ENCODE results near the gene ZNF410.
"Not testable (repeated sequence)": the region's sequence is repeated elsewhere in the genome, so short reads cannot be mapped to it uniquely, and the experiment has no call there.

The ZNF410 gene

DNA sequence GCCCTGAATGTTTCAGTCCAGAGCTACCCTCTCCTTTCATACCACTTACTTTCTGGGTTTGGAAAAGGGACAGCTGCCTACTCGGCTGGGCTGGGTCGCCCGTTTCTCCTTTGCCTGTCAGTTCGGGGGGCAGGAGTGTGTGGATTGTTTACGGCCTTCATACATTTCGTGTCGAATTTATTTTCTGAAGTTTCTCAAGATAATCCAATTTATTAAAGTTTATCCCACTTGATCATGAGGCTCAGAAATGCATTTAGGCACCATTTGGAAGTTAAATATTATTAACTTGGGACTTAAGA is 608 bp downstream of the ZNF410 start:
- DNase-seq (ENCODE audit: low read depth) = no peak

DNA sequence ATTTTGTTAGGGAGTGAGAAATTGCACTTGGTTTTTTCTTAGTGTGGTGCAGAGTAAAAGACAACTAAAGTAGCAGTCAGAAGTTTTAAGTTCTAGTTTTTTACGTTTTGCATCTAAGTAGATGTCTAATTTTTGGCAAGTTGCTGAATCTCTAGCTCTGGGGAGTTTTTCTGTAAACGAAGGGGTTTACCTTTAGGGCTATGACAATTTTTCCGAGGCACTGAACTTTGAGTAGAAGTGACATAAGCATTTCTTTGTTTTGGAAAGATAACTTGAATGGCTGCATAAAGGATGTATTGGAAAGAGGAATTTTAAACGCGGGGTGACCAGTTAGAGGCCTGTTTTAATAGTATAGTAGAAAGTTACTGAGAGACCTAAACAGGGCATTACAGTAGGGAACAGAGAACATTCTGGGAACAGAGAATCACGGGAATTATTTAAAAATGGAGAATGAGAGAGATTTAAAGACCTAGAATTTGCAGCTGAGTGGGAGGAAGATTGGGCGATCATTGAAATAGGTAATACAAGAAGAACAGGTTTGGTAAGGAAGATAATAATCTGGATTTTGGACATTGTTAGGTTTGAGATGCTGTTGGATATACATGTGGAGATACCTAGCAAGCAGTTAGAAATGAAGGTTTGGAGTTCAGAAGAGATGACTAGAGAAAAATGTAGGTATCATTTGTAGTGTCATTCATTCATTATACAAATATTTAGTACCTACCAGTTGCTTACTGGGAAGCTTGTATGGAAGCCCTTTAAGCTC is 1.2 kb downstream of the ZNF410 start:
- DNase-seq (ENCODE audit: low read depth) = no peak

DNA sequence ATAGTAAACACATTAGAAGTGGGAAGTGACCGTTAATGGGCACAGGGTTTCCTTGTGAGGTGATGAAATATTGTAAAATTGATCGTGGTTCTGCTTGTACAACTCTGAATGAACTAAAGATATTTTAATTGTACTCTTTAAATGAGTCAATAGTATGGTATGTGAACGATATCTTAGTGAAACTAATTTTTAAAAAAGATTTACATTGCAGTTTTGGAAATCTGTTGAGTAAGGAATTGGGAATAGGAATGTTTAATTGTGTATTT is 1.7 kb downstream of the ZNF410 start:
- no peak for DNase-seq (ENCODE audit: low read depth)

DNA sequence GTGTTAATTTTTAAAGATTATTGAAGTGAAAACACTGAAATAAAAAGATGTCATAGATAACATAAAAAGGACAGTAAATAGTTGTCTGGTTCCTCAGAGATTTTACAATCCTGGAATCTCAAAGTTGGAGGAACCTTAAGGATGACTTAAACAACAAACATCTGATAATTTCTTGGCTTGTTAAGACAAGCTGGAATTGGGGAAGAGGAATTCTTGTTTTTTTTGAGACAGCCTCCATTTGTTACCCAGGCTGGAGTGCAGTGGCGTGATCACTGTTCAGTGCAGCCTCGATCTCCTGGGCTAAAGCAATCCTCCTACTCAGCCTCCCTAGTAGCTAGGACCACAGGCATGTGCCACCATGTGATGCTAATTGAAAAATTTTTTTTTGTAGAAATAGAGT is 2.3 kb downstream of the ZNF410 start:
- no peak for DNase-seq (ENCODE audit: low read depth)

DNA sequence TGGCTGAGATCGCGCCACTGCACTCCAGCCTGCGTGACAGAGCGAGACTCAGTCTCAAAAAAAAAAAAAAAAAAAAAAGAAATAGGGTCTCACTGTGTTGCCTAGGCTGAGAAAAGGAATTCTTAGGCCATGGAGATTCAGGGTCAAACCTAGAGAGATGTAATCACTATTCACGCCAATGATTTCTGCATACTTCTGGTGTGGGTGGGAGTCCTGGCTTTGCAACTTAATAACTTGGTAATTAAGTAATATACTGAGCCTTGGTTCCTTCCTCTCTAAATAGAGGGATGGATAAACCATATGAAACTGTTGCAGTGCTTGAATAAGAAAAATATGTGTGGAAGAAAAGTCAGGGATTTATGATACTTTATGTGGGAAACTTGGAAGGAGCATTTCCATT is 2.7 kb downstream of the ZNF410 start:
- DNase-seq (ENCODE audit: low read depth) = no peak

DNA sequence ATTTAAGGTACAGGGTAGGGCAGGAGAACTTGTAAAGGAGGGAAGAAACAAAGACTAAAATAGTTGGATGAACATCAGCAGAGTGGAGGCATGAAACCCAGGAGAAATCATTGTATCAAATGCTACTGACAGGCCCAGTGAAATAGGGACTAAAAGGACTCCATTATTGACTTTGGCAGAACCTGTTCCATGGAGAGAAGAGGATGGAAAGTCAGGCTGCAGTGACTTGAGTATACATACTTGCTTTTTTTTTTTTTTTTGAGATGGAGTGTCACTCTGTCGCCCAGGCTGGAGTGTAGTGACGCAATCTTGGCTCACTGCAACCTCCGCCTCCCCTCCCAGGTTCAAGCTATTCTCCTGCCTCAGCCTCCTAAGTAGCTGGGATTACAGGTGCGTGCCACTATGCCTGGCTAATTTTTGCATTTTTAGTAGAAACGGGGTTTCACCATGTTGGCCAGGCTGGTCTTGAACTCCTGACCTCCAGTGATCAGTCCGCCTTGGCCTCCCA is 7.6 kb downstream of the ZNF410 start:
- DNase-seq (ENCODE audit: low read depth) = not testable (repeated sequence)

DNA sequence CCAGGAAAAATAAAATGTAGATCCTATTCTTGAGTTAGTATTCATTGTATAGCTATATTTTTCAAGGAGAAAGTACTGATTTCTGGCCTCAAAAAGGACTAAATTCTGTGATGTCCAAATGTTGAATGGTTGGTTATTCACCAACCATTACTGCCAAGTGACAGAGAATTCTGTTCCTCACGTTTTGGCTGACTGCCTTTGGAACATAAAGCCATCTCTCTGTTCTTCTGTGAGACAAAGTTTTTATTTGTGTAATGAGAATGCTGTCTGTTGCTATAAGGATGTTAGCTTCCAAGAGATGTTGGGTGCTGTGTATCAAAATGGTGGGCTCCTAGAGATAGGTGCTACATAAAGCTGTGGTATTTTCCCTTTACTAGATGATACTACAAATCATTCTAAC is 9.3 kb downstream of the ZNF410 start:
- DNase-seq (ENCODE audit: low read depth) = no peak

DNA sequence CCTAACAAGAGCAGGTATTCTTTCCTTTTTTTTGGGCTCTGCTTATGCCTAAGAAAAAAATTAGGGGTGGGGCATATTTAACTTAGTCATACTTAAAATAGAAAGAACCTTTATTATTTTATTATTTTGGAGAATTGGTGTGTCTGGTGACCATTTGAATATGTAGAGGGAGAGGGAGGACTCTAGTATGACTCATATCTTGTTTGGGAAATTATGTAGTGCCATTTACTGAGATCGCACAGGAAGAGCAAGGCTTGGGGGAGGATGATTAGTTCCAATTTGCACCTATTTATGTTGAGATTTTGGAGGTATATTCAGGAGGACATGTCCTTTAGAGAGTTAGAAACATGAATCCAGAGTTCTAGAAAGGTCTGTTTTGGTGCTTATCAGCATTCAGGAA is 9.9 kb downstream of the ZNF410 start:
- no peak for DNase-seq (ENCODE audit: low read depth)

DNA sequence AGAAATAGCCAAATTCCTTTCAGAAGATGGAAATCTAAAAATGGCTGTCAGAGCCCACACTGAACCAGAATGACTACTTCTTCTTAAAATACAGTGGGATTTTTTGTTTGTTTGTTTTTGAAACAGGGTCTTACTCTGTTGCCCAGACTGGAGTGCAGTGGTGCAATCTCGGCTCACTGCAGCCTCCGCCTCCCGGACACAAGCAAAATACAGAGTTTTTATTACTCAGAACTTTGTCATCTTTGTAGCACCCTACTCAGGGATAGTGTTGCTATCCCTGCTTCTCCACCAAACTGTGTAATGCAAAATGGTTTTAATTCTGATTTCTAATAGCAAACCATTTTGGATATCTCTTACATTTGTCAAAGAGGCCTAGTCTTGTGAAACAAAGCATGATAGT is 16.4 kb downstream of the ZNF410 start:
- no peak for DNase-seq (ENCODE audit: low read depth)

DNA sequence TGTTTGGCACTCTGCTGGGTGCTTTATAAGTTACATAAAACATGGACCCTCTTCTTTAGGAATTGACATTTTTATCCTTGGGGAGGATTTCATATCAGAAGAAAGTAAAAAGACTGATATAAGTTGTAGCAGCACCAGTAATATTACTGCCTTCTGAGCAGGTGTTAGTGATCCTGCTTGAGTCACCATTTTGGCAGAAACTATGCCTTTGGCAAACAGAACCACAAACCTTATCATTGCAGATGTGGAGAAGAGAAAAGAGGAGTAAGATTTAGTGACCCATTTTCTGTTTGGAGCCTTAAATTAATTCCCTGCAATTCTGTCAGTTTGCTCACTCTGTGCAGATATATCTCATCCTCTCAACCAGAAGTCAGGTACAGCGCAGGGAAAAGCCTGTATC is 23.0 kb downstream of the ZNF410 start:
- no peak for DNase-seq (ENCODE audit: low read depth)

DNA sequence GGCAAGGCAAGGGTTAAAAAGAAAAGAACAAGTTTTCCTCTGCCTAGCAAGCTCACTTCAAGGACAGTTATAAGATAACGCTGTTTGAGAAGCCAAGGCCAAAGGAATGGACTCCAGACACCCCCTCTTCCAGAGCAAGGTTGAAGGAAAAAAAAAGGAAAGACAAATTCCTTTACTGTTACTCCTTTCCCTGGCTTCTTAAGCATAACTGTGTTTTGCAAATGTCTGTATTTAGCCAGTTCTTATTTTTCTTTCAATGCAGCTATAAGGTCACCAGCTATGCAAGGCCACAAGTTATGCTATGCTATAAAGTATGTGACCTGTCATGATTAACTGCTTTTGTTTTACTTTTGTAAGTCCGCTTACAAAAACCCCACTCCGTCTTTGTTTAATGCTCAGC is 26.6 kb downstream of the ZNF410 start:
- DNase-seq (ENCODE audit: low read depth) = no peak

DNA sequence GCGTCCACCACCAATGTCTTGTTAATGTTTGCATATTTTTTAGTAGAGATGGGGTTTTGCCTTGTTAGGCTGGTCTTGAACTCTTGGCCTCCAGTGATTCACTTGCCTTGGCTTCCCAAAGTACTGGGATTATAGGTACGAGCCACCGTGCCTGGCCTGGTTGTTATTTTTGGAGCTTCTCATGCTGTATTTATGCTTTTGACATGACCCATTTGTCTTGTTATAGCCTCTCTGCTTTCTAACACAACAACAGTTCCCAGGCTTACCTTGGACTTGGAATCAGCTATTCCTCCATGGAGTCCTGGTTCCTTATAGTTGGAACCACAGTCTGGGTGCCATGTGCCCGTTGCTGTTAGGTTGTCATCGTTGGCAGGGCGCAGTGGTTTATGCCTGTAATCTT is 29.7 kb downstream of the ZNF410 start:
- DNase-seq (ENCODE audit: low read depth) = no peak

DNA sequence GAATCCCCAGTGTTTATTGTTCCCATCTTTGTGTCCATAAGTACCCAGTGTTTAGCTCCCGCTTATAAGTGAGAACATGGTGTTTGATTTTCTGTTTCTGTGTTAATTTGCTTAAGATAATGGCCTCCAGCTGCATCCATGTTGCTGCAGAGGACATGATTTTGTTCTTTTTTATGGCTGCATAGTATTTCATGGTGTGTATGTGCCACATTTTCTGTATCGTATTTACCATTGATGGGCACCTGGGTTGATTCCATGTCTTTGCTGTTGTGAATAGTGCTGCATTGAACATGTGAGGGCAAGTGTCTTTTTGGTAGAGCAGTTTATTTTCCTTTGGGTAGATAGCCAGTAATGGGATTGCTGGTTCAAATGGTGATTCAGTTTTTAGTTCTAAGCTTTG is 32.8 kb downstream of the ZNF410 start:
- not testable (repeated sequence) for DNase-seq (ENCODE audit: low read depth)

DNA sequence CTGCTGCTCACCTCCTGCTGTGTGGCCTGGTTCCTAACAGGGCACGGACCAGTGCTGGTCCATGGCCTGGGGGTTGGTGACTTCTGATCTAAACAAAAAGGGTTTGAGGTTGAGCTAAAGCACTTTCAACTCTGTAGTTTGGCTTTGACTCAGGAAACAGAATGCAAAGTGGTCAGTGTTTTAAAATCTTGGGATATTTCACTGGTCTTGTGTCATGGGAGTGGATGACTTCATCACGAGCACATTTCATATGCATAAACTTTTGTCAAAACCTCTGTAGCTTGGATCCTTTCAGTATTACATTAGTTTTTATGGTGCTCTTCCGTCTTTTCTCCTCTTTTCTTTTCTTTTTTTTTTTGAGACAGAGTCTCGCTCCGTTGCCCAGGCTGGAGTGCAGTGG is 37.7 kb downstream of the ZNF410 start:
- DNase-seq (ENCODE audit: low read depth) = no peak

DNA sequence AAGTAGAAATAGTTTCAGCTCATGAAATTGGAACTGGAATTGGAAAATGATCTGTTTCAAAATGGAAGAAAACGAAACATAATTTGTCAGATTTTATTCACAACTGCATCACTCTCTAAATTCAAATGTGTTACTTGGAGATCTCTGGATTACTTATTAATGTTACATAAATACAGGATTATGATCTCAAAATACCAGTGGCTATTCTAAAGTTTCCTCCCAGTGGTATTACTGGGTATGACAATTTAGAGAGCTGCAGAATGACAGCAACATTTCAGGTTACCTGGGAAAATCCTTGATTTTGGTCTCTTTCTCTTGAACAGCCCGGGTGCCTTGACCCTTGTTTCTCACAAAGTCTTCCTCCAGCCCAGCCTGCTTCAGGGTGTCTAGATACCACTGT is 49.0 kb downstream of the ZNF410 start:
- no peak for DNase-seq (ENCODE audit: low read depth)

DNA sequence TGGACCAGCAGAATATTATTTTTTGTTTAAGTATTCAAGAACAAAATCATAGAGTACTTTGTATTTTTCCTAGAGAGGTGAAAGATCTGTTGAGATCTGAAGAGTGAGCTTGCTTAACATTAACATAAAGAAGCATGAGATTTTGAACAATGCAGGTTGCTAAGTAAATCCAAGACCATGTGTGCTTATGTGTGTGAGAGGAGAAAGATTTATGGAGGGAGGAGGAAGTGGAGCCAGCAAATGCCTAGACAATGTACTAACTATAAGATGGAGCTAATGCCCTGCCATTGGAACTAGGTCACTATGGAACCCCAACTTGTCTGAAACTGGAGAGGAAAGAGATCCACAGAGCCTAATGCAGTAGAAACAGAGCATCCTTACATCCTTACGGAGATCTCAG is 49.9 kb downstream of the ZNF410 start:
- no peak for DNase-seq (ENCODE audit: low read depth)

DNA sequence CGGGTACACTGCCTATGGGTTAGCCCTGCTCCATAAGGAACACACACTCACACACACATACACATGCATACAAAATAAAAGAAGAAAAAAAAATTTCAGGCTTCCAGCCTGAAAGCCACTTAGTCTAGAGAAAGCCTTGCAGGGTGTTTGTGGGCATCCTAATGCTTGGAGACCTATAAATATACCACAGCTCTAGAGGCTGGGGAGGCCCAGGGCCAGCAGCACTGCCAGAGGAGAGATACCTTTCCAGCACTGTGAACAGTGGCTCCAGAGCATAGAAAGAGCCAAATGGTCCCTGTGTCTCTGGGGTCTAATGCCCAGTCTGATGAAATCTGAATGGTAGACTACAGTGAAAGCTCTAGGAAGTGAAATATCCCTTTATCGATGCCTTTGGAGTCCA is 50.4 kb downstream of the ZNF410 start:
- DNase-seq (ENCODE audit: low read depth) = no peak

DNA sequence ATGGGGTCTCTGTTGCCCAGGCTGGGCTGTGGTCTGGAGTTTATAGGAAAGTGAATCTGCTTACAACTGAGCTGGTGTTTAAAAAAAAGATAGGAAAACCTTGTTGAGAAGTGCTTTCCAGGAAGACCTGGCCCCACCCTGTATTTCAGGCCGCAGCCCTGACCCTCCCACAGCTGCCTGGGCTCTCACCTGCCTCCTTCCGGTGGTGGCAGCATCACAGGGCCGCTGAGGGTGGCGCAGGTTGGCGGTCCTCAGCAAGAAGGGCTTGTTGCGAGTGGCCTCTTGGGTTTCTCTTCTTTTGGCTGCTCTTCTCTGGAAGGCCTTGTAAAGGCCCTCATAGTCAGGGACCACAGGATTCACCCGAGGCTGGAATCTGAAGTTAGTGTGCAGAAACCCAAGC is 55.5 kb downstream of the ZNF410 start:
- no peak for DNase-seq (ENCODE audit: low read depth)

DNA sequence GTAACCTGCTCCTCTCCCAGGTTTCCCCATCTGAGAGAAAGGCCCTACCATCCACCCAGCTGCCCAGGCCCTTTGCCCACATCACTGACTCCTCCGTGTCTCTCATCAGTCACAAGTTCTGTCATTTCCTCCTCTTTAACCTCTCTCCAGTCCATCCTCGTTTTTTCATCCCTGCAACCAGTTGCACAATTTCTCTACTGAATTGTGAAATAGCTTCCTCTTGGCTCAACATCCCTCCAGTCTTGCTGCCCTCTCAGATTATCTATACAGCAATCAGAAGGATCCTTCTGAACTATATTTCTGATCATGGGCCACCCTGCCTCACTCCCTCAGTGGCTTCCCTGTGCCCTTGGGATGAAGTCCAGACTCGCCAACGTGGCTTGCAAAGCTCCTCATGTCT is 56.4 kb downstream of the ZNF410 start:
- no peak for DNase-seq (ENCODE audit: low read depth)

DNA sequence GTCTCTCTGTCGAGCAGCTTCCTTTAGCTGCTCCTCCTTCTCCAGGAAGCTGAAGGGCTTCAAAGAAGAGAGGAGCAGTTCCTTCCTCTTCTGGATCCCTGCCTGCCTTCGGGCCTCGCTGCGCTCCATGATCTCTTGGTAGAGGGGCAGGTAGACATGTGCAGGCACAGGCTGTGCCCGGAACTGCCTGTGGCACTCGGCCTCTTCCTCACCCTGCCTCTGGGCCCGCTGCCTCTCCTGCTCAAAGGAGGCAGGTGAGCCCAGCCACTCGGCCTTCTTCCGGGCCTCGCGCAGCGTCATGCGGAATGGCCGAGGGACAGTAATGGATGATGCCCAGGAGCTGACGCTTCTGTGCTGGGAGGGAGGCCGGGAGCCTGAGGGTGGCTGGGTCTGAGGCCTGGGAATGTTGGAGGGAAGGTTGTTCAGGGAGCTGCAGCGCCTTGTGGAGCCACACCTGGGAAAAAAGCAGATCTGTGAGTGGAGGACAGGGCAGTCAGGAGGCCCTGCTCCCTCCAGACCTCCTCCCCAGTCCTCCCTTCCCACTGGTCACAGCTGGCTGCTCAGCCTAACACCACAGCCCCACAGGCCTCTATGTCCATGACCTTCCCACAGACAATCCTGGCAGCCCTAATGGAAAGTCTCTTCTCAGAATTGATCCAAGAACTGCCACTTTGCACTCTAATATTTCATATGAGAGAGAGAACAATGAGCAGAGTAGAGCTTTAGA is 57.9 kb downstream of the ZNF410 start:
- DNase-seq (ENCODE audit: low read depth) = no peak

DNA sequence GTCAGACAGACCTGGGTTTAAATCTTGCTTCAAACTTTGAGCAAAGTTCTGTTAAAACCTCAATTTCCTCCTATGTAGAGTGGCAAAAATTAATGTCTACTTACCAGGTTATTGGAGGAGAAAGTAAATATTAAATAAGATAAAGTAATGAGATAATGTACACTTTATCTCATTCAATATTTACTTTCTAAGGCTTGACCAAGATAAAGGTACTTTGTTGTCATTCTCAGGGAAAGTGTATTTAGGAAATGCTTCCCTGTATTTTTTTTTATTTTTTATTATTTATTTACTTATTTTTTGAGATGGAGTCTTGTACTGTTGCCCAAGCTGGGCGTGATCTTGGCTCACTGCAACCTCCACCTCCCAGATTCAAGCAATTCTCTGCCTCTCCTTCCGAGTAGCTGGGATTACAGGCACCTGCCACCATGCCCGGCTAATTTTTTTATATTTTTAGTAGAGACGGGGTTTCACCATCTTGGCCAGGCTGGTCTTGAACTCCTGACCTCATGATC is 58.6 kb downstream of the ZNF410 start:
- no peak for DNase-seq (ENCODE audit: low read depth)

DNA sequence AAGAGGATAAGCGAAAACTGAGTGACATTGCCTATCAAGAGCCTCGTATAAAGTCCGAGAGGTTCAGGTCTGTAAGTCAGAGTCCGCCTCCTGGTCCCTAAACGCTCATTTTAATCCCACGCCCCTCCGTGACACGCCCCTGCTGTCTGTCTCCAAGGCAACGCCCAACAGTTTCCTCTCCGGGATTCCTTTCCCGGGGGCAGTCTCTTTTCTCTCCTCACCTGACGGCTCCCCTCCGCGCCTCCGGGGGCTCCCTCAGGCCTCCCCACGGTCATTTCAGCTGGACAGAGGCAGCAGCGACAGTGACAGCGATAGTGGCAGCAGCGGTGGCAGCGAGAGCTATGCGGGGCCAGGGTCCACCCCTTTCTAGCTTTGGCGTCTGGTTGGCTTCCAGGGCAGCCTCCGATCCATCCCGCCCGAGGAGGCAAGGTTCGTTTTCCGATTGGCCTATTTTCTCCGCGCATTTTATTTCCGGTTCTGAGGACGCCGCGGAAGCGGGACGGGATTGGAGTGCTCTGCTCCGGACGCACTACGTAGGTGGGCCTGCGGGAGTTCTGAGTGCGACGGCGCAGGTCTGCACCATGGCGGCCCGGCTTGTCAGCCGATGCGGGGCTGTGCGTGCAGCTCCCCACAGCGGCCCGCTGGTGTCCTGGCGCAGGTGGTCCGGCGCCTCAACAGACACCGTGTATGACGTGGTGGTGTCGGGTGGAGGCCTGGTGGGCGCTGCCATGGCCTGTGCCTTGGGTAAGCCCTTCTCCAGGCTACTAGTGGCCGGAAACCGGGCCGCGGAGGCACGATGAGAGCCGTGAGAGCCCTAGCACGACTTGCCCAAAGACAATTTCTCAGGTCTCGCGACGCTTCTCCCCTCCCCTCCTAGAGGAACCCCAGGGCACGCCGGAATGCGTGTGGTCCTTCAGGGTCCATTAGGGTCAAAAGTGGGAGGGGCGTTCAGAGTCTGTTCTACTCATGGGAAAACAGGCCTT is 63.4 kb downstream of the ZNF410 start, which contains the start of the genes COQ6 and FAM161B:
Gene COQ6 (plus strand): TSS at position 551 of the 983 bp plus-strand sequence. CDS start 31 bp downstream, at position 582.
Gene FAM161B (minus strand): TSS at position 343 of the 983 bp plus-strand sequence. CDS start 68 bp downstream, at position 275.
- peak; percentile 81 for DNase-seq (ENCODE audit: low read depth)

All from activated T-helper 9 cell treated with anti-CD3 and anti-CD28 coated beads, Interleukin-2, amount 50 U/mL, for 16 hours (primary cell).